GM19035 (cell line): ENCODE data around the gene DNAJB14.

Experiments used
- ATAC-seq: cut with Tn5 transposase; IDR thresholded peaks from one replicate; pipeline ENCODE4 v1.9.1; 2021; ENCODE audit not compliant: unreplicated experiment

DNAJB14 gene

DNA sequence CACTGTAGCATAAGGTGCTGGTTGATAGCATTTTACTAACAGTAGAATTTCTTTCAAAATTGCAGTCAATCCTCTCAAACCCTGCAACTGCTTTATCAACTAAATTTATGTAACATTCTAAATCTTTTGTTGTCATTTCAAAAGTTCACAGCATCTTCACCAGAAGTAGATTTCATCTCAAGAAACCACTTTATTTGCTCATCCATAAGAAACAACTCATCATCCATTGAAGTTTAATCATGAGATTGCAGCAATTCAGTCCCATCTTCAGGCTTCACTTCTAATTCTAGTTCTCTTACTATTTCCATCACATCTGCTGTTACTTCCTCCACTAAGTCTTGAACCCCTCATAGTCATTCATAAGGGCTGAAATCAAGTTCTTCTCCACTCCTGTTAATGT is 73.8 kb downstream of the DNAJB14 start:
- no peak for ATAC-seq

DNA sequence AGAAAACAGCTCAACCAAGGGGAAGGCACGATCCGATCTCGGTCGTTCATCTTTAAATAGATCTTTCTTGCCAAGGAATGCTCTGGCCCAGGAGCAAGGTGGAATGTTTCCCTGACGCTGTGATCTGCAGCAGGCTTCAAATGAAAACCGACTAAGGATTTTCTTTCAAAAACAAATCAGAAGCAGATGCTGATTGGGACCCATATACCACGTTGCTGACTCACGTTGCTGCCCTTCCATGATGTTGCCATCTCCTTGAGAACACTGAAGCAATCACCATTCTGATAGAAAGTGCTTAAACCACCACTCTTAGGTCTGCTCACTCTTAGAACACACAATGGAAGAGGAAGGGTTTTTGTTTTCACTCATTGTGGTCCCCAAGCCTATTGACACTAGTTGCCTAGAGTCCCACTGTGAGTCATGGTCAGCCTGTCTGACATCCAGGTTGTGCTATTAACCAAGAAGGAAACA is 78.3 kb downstream of the DNAJB14 start:
- ATAC-seq, result no peak

GRCh38 chr4:99863804-99864203 is 82.6 kb downstream of the DNAJB14 start:
- no peak for ATAC-seq

DNA sequence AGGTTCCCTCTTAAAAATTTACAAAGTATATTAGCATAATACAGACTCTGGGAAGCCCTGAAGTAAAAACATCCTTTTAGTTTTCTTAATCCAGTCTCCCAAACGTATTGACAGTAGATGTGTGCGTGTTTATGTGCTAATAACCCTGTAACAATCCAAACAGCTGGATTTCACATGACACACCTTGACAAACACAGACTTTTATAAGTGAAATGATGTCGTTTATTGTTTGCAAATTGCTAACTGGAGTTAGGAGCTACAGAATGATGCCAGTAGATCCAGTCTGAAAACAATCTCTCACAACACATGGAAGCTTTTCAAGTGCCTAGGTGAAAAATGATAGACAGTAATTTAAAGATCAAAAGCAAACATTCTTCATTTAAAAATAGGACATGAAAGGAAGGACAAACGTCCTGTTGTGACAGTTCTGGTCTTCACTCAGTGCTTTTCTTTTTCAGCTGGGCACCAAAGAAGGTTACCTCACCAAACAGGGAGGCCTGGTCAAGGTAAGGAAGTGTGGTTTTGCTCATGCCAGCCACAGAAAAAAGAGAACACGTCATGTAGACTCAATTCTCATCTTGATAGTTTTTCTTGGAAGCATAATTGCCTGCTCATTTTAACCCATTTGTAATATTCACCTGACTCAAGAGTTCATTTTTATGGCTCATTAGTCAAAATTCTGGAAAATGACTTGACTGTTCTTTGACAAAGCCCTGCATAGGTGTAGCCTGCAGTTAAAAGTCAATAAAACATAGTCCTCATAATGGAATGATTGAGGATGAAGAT is 85.1 kb downstream of the DNAJB14 start:
- ATAC-seq, result peak; percentile 79

- ATAC-seq, result no peak
These were observed 85.9 kb downstream of the DNAJB14 start for GRCh38 chr4:99860521-99860920.

GRCh38 chr4:99859618-99860017 is 86.8 kb downstream of the DNAJB14 start:
- no peak for ATAC-seq

- no peak for ATAC-seq
These were observed 89.1 kb downstream of the DNAJB14 start for GRCh38 chr4:99857307-99857706.

DNA sequence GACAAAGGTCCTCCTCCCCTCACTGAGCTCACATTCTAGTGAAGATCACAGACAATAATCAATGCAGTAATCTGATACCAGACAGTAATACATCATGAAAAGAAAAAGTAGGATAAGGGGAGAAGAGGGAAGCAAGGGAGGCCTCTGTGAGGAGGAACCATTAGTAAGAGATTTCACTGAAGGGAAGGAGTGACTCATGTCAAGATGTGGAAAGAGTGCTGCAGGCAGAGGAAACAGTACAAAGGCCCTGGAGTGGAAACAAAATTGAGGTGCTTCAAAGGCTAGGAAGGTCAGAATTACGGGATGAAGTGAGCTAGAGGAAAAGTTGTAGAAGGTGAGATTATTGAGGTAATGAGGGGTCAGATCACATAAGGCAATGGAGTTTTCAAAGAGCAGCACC is 90.3 kb downstream of the DNAJB14 start:
- no peak for ATAC-seq

DNA sequence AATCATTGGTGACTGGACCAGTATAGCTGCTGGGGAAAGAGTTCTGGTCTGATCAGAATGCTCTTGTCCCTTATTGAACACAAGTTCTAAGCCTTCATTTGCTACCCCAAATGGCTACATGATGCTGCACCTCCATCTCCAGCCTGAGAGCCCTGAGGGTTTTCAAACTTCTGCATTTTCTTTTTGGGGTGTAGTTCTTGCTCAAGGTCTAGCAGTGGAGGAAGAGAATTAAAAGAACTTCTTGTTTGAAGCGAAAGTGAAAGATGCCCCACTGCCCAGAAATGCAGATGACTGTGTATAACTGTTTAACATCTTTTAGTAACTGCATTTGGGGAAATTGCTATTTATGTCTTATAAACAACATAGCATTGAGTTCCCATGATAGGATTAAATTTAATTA is 90.7 kb downstream of the DNAJB14 start:
- ATAC-seq, result peak; percentile 40

DNA sequence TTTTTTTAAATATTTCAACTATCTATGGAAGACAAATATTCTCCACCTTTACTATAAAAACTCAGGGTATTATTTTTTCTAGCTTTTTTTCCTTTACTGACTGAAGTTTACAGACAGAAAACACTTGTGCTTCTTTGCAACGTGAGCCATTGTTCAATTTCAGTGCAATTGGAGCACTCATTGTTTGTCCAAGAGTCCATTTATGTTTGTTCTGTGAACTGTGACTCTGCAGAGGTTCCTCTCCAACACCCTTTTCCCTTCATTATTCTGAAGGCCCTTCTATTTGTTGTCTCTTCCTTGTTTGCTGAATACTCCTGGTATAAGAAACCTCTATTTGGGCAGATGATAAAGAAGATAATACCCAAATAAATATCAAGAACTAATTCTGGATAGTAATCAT is 92.4 kb downstream of the DNAJB14 start:
- ATAC-seq, result no peak

DNA sequence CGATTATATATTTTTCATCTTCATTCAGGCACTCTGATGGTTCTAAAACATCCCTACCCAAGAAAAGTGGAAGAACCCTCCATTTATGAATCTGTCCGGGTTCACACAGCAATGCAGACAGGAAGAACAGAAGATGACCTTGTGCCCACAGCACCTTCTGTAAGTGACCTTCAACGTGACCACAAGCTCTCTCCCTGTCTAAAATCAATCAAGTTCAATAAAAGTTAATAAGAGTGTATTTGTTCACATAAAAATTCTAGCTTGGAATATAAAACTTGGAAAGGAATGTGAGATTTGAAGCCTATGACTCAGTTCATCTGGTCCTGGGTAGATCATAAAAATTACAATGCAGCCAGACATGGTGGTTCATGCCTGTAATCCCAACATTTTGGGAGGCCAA is 93.2 kb downstream of the DNAJB14 start:
- no peak for ATAC-seq

GRCh38 chr4:99852199-99852749 is 94.1 kb downstream of the DNAJB14 start:
- no peak for ATAC-seq

GRCh38 chr4:99848591-99849001 is 97.8 kb downstream of the DNAJB14 start:
- ATAC-seq, result peak; percentile 39

DNA sequence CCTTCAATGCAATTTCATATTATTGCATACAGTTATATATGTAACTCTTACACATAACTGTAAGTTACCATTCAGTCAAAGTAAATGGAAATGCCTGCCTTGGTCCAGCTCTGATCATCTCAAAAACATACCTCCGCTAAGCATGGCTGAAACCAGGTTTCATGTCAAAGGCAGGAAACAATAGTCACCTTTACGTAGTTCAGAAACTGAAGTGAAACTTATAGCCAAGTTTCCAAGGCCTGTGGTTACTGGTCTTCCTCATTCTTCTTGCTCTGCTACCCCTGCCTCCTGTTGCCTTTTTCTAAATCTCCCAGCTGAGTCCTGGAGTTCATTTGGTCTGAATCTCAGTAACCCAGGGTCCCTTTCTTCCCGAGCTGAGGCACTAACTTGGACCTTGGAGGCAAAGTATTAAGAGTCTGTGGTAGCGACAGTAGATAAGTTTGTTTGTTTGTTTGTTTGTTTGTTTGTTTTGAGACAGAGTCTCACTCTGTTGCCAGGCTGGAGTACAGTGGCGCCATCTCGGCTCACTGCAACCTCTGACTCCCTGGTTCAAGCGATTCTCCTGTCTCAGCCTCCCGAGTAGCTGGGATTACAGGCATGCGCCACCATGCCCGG is 98.9 kb downstream of the DNAJB14 start:
- ATAC-seq, result peak; percentile 60

- ATAC-seq, result no peak
These were observed 99.5 kb downstream of the DNAJB14 start for GRCh38 chr4:99846891-99847290.
